Measurements from ENCODE around the gene PGPEP1.

- TF ChIP-seq CTCF (IDR thresholded peaks at IDR 0.05; ENCODE audit: extremely low read depth in 1 of 2, insufficient read depth in 1 of 2, low read depth in 1 of 2, low read length in 2 of 2) (no peak), POLR2AphosphoS5 (IDR thresholded peaks at IDR 0.05; ENCODE audit: insufficient read depth, low read depth, low read length) (no peak), FOS (IDR thresholded peaks at IDR 0.05; ENCODE audit: borderline replicate concordance, insufficient read depth, low read length) (no peak), POLR2A (IDR thresholded peaks at IDR 0.05; ENCODE audit: low read depth, low read length) (no peak), EZH2 (IDR thresholded peaks at IDR 0.05; ENCODE audit: borderline replicate concordance, low read depth, low read length, severe bottlenecking) (no peak), GATA2 (IDR thresholded peaks at IDR 0.05; ENCODE audit: insufficient read depth, insufficient read length, low read depth, low read length) (no peak), MAX (IDR thresholded peaks at IDR 0.05; ENCODE audit: insufficient read depth, insufficient read length) (no peak), JUN (IDR thresholded peaks at IDR 0.05; ENCODE audit: borderline replicate concordance, insufficient read depth, insufficient read length, low read depth) (no peak)
Measured at GRCh38 chr19:18342090-18342632, 1.8 kb downstream of the PGPEP1 start.
